ENCODE results near the gene EXOSC10. TPM values are rescaled to one million over a fixed set of nuclear protein-coding genes. Genes with fewer than 3 reads are reported as not detected.

The EXOSC10 gene
- total and polyA plus RNA-seq, 2 of the 13 experiments (the other 11 are each of a cell fraction or from before 2014, with no cell fraction given), result 48.4 to 67.6 TPM

- TF ChIP-seq, protein P1, sequence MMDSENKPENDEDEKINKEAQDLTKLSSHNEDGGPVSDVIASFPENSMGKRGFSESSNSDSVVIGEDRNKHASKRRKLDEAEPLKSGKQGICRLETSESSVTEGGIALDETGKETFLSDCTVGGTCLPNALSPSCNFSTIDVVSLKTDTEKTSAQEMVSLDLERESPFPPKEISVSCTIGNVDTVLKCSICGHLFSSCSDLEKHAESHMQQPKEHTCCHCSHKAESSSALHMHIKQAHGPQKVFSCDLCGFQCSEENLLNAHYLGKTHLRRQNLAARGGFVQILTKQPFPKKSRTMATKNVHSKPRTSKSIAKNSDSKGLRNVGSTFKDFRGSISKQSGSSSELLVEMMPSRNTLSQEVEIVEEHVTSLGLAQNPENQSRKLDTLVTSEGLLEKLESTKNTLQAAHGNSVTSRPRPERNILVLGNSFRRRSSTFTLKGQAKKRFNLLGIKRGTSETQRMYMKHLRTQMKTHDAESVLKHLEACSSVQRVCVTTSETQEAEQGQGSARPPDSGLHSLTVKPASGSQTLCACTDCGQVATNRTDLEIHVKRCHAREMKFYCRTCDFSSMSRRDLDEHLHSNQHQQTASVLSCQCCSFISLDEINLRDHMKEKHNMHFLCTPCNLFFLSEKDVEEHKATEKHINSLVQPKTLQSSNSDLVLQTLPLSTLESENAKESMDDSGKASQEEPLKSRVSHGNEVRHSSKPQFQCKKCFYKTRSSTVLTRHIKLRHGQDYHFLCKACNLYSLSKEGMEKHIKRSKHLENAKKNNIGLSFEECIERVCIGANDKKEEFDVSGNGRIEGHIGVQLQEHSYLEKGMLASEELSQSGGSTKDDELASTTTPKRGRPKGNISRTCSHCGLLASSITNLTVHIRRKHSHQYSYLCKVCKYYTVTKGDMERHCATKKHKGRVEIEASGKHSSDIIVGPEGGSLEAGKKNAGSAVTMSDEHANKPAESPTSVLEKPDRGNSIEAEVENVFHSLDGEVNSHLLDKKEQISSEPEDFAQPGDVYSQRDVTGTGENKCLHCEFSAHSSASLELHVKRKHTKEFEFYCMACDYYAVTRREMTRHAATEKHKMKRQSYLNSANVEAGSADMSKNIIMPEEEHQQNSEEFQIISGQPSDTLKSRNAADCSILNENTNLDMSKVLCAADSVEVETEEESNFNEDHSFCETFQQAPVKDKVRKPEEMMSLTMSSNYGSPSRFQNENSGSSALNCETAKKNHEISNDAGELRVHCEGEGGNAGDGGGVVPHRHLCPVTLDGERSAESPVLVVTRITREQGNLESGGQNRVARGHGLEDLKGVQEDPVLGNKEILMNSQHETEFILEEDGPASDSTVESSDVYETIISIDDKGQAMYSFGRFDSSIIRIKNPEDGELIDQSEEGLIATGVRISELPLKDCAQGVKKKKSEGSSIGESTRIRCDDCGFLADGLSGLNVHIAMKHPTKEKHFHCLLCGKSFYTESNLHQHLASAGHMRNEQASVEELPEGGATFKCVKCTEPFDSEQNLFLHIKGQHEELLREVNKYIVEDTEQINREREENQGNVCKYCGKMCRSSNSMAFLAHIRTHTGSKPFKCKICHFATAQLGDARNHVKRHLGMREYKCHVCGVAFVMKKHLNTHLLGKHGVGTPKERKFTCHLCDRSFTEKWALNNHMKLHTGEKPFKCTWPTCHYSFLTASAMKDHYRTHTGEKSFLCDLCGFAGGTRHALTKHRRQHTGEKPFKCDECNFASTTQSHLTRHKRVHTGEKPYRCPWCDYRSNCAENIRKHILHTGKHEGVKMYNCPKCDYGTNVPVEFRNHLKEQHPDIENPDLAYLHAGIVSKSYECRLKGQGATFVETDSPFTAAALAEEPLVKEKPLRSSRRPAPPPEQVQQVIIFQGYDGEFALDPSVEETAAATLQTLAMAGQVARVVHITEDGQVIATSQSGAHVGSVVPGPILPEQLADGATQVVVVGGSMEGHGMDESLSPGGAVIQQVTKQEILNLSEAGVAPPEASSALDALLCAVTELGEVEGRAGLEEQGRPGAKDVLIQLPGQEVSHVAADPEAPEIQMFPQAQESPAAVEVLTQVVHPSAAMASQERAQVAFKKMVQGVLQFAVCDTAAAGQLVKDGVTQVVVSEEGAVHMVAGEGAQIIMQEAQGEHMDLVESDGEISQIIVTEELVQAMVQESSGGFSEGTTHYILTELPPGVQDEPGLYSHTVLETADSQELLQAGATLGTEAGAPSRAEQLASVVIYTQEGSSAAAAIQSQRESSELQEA (CRISPR knock-in tag; IDR thresholded peaks at IDR 0.05; ENCODE audit: not compliant biosample characterization), result no peak
- TF ChIP-seq ZNF605 (CRISPR knock-in tag; IDR thresholded peaks at IDR 0.05) (no peak), ZMYM4 (CRISPR knock-in tag; IDR thresholded peaks at IDR 0.05) (no peak), ZNF777 (CRISPR knock-in tag; IDR thresholded peaks at IDR 0.05) (no peak), ZNF329 (CRISPR knock-in tag; IDR thresholded peaks at IDR 0.05; ENCODE audit: low read depth) (no peak), STAT6 (CRISPR knock-in tag; IDR thresholded peaks at IDR 0.05; ENCODE audit: borderline replicate concordance) (no peak)
These were observed 45.0 kb upstream of the EXOSC10 start (continued) for GRCh38 chr1:11144570-11145256.

All from HepG2 (cell line).